Measurements from ENCODE around the gene NAT14.

The NAT14 gene

GRCh38 chr19:55452749-55453346, 32.1 kb upstream of the NAT14 start:
- Histone ChIP-seq H3K4me3 (ENCODE audit: low read length) (no peak overlapping the region), H3K4me1 (ENCODE audit: low read length) (no peaks in the 10 kb centered on the region), H3K4me2 (ENCODE audit: low read depth, low read length) (no peak overlapping the region), H3K9me3 (replicated peaks; ENCODE audit: insufficient read depth, low read length) (no peaks in the 10 kb centered on the region), H2AFZ (ENCODE audit: low read length) (no peak overlapping the region), H3F3A (ENCODE audit: insufficient read depth, low read length) (no peaks in the 10 kb centered on the region), H3K27me3 (replicated peaks; ENCODE audit: insufficient read depth, low read length) (peaks cover 23% of the 10 kb centered on the region), H4K20me1 (ENCODE audit: insufficient read depth, low read length) (no peaks in the 10 kb centered on the region), H3K36me3 (replicated peaks; ENCODE audit: insufficient read depth, low read length) (no peaks in the 10 kb centered on the region), H3K27ac (ENCODE audit: low read length) (no peak overlapping the region), H3K79me2 (ENCODE audit: low read length) (no peaks in the 10 kb centered on the region), H3K9me2 (replicated peaks; ENCODE audit: insufficient read depth, low read length) (no peaks in the 10 kb centered on the region), H3K9ac (ENCODE audit: low read length) (no peak overlapping the region)
- no peak for DNase-seq
- TF ChIP-seq EZH2phosphoT487 (IDR thresholded peaks at IDR 0.05; ENCODE audit: low read length) (no peak), EZH2 (optimal IDR thresholded peaks at IDR 0.05; ENCODE audit: low read depth, low read length) (no peak)
- TF ChIP-seq, protein P1, sequence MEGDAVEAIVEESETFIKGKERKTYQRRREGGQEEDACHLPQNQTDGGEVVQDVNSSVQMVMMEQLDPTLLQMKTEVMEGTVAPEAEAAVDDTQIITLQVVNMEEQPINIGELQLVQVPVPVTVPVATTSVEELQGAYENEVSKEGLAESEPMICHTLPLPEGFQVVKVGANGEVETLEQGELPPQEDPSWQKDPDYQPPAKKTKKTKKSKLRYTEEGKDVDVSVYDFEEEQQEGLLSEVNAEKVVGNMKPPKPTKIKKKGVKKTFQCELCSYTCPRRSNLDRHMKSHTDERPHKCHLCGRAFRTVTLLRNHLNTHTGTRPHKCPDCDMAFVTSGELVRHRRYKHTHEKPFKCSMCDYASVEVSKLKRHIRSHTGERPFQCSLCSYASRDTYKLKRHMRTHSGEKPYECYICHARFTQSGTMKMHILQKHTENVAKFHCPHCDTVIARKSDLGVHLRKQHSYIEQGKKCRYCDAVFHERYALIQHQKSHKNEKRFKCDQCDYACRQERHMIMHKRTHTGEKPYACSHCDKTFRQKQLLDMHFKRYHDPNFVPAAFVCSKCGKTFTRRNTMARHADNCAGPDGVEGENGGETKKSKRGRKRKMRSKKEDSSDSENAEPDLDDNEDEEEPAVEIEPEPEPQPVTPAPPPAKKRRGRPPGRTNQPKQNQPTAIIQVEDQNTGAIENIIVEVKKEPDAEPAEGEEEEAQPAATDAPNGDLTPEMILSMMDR (IDR thresholded peaks at IDR 0.05; ENCODE audit: low read length): no peak

DNA sequence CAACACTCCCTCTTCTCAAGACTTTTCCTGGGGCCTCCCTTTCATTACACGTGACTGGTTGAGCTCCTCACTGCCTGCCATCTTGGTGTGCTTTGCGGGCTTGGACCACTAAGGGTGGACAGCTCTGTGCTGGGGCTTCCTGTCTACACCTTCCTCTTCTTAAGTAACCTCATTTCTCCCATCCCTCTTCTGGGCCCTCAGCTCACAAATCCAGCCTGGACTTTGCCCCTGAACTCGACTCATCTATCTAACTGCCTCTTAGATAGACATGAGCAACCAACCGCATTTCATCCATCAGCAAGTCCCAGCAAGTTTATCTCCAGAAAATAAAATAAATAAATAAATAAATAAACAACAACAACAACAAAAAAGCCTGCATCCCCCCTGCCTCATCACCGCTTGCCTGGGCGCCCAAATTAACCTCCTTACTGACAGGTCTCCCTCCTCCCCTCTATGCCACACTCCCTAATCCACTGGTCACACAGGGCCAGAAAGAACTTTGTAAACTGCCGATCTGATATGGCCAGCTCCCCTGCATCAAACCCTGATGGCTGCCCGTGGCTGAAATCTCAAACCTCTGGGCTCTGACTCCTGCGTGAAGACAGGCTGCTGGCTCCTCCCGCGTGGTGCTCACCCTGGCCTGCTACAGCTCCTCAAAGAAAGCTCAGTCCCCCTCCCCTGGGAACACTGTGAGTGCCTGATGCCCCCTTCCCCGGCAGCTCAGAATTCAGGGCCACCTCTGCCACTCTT, 31.3 kb upstream of the NAT14 start:
- Histone ChIP-seq H4K20me1 (ENCODE audit: insufficient read depth, low read length) (no peaks in the 10 kb centered on the region), H2AFZ (ENCODE audit: low read length) (no peak overlapping the region), H3K36me3 (replicated peaks; ENCODE audit: insufficient read depth, low read length) (no peaks in the 10 kb centered on the region), H3K4me2 (ENCODE audit: low read depth, low read length) (no peak overlapping the region), H3K4me1 (ENCODE audit: low read length) (no peaks in the 10 kb centered on the region), H3K27ac (ENCODE audit: low read length) (no peak overlapping the region), H3K27me3 (replicated peaks; ENCODE audit: insufficient read depth, low read length) (peaks cover 23% of the 10 kb centered on the region), H3K9me2 (replicated peaks; ENCODE audit: insufficient read depth, low read length) (no peaks in the 10 kb centered on the region), H3K9me3 (replicated peaks; ENCODE audit: insufficient read depth, low read length) (no peaks in the 10 kb centered on the region), H3K9ac (ENCODE audit: low read length) (no peak overlapping the region), H3K79me2 (ENCODE audit: low read length) (no peaks in the 10 kb centered on the region), H3F3A (ENCODE audit: insufficient read depth, low read length) (no peaks in the 10 kb centered on the region), H3K4me3 (ENCODE audit: low read length) (no peak overlapping the region)
- no peak for DNase-seq
- TF ChIP-seq EZH2phosphoT487 (IDR thresholded peaks at IDR 0.05; ENCODE audit: low read length) (no peak), EZH2 (optimal IDR thresholded peaks at IDR 0.05; ENCODE audit: low read depth, low read length) (no peak)
- TF ChIP-seq, protein P1 (IDR thresholded peaks at IDR 0.05; ENCODE audit: low read length): no peak

GRCh38 chr19:55454787-55455243, 30.2 kb upstream of the NAT14 start:
- DNase-seq: no peak
- Histone ChIP-seq H3F3A (ENCODE audit: insufficient read depth, low read length) (no peaks in the 10 kb centered on the region), H3K27ac (ENCODE audit: low read length) (no peak overlapping the region), H3K27me3 (replicated peaks; ENCODE audit: insufficient read depth, low read length) (peaks cover 17% of the 10 kb centered on the region), H3K9me3 (replicated peaks; ENCODE audit: insufficient read depth, low read length) (no peaks in the 10 kb centered on the region), H2AFZ (ENCODE audit: low read length) (no peak overlapping the region), H3K36me3 (replicated peaks; ENCODE audit: insufficient read depth, low read length) (no peaks in the 10 kb centered on the region), H3K9me2 (replicated peaks; ENCODE audit: insufficient read depth, low read length) (no peaks in the 10 kb centered on the region), H3K4me1 (ENCODE audit: low read length) (no peaks in the 10 kb centered on the region), H3K4me2 (ENCODE audit: low read depth, low read length) (no peak overlapping the region), H3K9ac (ENCODE audit: low read length) (no peak overlapping the region), H3K79me2 (ENCODE audit: low read length) (no peaks in the 10 kb centered on the region), H3K4me3 (ENCODE audit: low read length) (no peak overlapping the region), H4K20me1 (ENCODE audit: insufficient read depth, low read length) (no peaks in the 10 kb centered on the region)
- TF ChIP-seq, protein P1 (IDR thresholded peaks at IDR 0.05; ENCODE audit: low read length): peak; percentile 67
- no peak for TF ChIP-seq EZH2phosphoT487 (IDR thresholded peaks at IDR 0.05; ENCODE audit: low read length)
- no peak for TF ChIP-seq EZH2 (optimal IDR thresholded peaks at IDR 0.05; ENCODE audit: low read depth, low read length)

Data from MM.1S (cell line).